GM18873 (cell line): ENCODE data around the gene EIF6.
"Not testable (repeated sequence)": the region's sequence is repeated elsewhere in the genome, so short reads cannot be mapped to it uniquely, and the experiment has no call there.

Source experiments
- ATAC-seq: cut with Tn5 transposase; IDR thresholded peaks from one replicate; pipeline ENCODE4 v1.9.1; 2021; ENCODE audit warnings: mild to moderate bottlenecking, moderate library complexity, moderate number of reproducible peaks; ENCODE audit not compliant: unreplicated experiment, low FRiP score

EIF6 gene

DNA sequence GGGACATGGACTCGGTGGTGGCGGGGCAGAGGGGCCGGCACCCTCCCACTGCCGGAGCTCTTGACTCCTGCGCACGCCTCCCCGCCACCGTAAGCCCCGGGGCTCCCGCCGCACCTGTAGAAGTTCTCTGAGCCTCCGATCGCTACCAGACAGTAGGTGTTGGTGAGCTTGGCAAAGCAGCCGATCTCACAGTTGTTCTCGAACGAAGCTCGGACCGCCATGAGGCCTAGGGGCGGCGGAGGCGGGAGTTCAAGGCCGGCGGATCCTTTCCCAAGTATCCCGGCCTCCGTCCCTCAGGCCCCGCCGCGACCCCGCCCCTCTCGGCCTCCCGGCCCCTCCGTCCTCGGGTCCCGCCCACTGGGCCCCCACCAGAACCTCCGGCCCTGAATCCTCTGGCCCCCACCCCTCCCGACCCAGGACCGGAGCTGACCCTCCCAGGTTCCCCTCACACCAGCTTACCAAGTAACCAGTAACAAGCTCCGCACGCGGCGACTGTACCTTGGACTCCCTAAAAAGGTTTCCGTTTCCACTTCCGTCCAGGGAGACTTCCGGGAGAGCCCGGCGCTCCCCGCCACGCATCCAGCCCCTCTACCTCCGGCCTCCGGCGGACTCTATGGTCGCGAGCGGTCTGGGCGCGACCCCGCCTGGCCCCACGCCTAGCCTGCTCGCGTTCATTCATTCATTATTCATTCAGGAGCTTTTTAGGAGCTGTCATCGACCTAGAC, at the start of gene EIF6:
EIF6 (minus strand) TSS at position 506 of the 725 bp plus-strand sequence; CDS start at position 221, 285 bp downstream.
- peak; percentile 49 for ATAC-seq

- ATAC-seq: no peak
Measured at GRCh38 chr20:35333606-35334005, 49.0 kb upstream of the EIF6 start.

DNA sequence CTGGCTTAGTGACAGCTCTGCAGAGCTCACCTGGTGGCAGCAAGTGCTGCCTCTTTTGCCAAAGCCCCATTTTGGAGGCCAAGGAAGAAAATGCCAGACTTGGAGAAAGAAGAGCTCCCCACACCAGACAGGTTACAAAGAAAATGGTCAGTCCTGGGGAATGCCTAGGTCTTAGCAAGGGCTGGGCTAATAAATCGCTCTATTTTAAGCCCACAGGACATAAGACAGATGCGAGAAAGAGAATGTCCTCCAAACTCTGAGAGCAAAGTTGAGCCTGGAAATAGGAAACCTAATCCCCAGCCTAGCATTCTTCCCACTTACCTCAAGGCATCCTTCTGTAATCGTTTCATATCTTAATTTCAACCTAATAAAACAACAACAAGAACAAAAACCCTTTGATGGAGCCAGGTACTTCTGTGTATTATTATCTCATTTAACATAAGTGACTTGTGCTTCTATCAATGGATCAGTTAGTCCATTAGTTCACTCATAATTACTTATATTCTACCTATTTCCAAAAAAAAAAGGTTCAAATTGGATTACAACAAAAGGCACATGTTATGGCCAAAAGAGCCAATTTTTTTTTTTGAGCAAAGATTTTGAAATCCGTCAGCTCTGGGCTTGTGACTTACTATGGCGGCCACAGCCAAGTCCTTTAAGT, 48.1 kb upstream of the EIF6 start:
- ATAC-seq: no peak

GRCh38 chr20:35329435-35330139, 45.0 kb upstream of the EIF6 start:
- ATAC-seq: no peak

DNA sequence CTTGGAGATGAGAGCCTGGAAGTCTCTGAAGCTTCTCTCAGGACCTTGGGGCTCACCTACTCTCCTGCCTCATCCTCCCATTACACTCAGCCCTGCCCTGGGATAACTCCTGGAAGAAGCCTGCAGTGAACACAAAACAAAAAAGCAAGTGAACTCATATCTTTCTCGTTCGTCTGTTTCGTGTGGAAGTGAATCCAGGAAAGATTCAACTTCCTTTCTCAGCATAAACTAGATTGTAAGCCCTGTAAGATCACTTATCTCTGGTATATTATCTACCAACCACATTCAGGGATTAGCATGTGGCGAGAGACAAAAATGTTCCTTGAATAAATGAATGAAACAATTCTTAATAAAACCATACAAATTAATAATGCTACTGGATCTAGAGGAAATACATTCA, 44.1 kb upstream of the EIF6 start:
- no peak for ATAC-seq

- ATAC-seq: no peak
Measured at GRCh38 chr20:35328095-35328685, 43.6 kb upstream of the EIF6 start.

- ATAC-seq: no peak
Measured at GRCh38 chr20:35327074-35327976, 42.8 kb upstream of the EIF6 start.

GRCh38 chr20:35326740-35327073, 42.1 kb upstream of the EIF6 start:
- ATAC-seq: no peak

GRCh38 chr20:35326021-35326739, 41.6 kb upstream of the EIF6 start:
- ATAC-seq: no peak

DNA sequence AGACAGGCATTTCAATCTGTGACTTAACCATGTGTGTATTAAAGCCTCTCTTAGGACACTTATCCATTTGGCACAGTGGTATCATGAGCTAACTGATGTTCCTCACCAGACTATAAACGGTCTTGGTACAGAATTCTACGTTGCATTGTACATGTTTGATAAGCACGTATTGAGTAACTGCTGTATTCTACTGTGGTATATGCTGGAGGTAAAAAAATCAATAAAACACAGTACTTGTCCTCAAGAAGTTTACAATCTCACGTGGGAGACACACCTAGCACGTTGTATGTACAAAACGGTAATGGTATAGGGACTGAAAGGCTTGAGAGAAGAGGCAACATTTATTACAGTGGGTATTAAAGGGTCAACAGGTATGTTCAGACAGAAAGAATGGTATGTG, 40.8 kb upstream of the EIF6 start:
- ATAC-seq: no peak

DNA sequence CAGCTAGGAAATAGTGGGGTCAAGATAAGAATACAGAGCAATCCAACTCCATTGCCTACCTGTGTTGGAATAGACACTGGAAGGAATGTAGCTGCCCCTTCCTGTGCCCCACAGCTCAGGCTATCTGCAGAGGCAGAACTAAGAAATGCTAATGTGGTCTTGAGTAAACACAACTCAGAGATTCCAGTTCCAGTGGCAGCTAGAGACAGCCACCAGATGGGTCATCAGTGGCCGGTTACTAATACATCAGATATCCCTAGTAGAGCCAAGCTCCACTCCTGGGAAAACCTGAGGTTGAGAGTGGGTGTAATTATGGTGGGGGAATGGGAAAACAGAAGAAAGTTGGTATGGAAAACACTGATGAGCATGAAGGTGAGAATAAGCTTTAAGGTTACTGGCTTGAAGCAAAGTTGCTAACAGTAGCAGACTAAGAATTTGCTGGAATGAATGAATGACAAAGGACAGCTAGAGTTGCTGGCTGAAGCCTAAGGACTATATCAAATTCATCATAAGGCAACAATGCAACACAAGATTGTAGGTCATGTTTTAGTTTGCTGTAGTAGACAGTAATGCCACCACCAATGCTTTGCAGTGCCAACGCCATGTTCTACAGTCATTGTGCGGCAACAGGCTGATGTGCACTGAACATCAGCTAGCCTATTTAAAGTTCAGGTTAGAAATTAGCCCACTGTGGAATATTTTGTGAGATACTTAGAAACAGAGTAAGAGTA, 36.0 kb upstream of the EIF6 start:
- no peak for ATAC-seq

- no peak for ATAC-seq
Measured at GRCh38 chr20:35319871-35320197, 35.3 kb upstream of the EIF6 start.

DNA sequence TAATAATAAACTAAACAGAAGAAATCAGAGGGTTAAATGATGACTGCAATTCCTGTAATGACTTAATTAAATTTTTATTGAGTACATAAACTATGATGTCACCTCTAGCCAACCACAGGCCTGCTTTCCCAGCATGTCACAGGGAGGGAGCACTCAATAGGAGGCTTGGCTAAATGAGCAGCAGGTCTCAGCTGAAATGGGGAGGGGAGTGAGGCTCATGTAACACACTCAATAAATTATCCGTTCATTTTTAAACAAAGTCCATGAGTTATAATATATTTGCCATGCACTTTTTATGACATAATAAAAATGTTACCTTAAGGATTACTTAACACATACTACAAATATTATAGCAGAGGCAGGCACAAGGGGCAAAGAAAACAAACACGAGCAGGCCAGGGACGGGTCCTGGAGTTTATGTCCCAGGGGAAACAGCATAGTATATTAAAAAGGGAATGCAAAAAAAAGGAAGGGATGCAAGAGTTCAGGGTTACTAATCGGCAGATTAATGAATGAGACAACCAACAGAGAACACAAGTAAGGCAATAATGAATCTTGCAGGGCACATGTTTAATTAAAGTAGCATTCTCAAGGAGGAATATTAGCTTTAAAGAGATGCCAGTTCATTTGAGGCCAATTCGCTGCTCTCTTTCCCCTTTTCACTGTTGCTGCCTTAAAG, 34.8 kb upstream of the EIF6 start:
- no peak for ATAC-seq

GRCh38 chr20:35318502-35319157, 34.1 kb upstream of the EIF6 start:
- no peak for ATAC-seq

DNA sequence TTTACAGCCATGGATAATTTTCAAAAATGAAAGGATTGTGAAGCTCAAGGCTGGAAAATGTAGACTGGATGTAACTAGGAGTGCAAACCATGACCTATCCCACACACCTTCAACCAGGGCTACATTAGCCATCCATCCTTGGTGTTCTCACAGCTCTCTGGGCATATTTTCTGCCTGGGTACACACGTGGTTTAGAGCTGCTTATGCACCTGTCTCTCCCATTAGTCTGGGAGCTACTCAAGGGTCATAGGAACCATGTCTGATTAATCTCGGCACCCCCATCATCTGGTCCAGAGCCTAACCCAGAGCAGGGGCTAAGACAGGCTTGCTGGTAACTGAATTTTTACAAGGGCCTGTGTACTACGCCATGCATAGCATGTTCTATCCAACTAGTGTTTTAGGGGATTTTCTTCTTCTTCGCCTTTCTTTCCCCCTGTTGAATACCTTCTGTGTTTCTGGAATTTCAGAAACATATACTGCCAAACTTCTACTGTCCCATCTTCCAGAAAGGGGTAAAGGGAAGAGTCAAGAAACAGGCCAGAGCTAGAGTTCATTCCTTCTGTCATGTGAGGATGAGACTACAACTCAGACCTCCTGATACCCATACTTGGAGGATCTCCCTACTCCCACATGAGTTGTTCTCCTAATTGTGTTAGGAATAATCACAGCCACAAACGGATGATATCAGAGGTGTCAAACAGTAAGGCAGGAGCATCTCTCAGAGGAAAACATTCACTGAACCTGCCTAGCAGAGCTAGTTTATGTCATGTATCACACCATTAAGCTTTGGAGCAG, 33.0 kb upstream of the EIF6 start:
- ATAC-seq: no peak

GRCh38 chr20:35316086-35316485, 31.5 kb upstream of the EIF6 start:
- ATAC-seq: no peak

DNA sequence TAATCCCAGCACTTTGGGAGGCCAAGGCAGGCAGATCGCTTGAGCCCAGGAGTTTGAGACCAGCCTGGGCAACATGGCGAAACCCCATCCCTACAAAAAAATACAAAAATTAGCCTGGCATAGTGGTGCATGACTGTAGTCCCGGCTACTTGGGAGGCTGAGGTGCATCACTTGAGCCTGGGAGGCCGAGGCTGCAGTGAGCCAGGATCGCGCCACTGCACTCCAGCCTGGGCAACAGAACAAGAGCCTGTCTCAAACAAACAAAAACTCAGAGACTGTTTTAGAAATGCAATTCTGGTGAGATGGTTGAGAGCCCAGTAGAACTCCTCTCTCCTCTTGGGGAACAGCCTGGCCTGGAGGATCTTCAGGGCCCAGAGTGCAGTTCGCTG, 31.1 kb upstream of the EIF6 start:
- ATAC-seq: not testable (repeated sequence)
